Inflammatory macrophage (primary cell): Measurements from ENCODE around the gene CDH8.

Experiments
- DNase-seq, 2 donors: peaks; one replicate each; pipeline ENCODE4 v3.0.0-alpha.2; 2020 to 2022

CDH8 gene

GRCh38 chr16:62033065-62033464 lies 3.2 kb downstream of the CDH8 start:
- no peak for DNase-seq

- no peak for DNase-seq
Observed at GRCh38 chr16:62029947-62030346, 6.3 kb downstream of the CDH8 start.

GRCh38 chr16:62022688-62023087 lies 13.6 kb downstream of the CDH8 start:
- DNase-seq = no peak

- DNase-seq = no peak
Observed at GRCh38 chr16:62021161-62021581, 15.1 kb downstream of the CDH8 start.

GRCh38 chr16:62020681-62021080 lies 15.6 kb downstream of the CDH8 start:
- DNase-seq = no peak

GRCh38 chr16:62019851-62020250 lies 16.4 kb downstream of the CDH8 start:
- DNase-seq = no peak

- no peak for DNase-seq
Observed at GRCh38 chr16:62018301-62019060, 17.8 kb downstream of the CDH8 start.

GRCh38 chr16:62014319-62014923 lies 21.8 kb downstream of the CDH8 start:
- DNase-seq = no peak

- DNase-seq = no peak
Observed at GRCh38 chr16:62010186-62010585, 26.1 kb downstream of the CDH8 start.

GRCh38 chr16:61998460-61998859 lies 37.8 kb downstream of the CDH8 start:
- DNase-seq = no peak

GRCh38 chr16:61993108-61993507 lies 43.1 kb downstream of the CDH8 start:
- DNase-seq = no peak

- DNase-seq = no peak
Observed at GRCh38 chr16:61987474-61988012, 48.7 kb downstream of the CDH8 start.

- DNase-seq = no peak
Observed at GRCh38 chr16:61969077-61969382, 67.2 kb downstream of the CDH8 start.

GRCh38 chr16:61968242-61969076 lies 67.8 kb downstream of the CDH8 start:
- DNase-seq = no peak

GRCh38 chr16:61957075-61957855 lies 79.0 kb downstream of the CDH8 start:
- DNase-seq = no peak

- DNase-seq = no peak
Observed at GRCh38 chr16:61952841-61953240, 83.4 kb downstream of the CDH8 start.

- DNase-seq = no peak
Observed at GRCh38 chr16:61948414-61948813, 87.8 kb downstream of the CDH8 start.

- DNase-seq = no peak
Observed at GRCh38 chr16:61946019-61946418, 90.2 kb downstream of the CDH8 start.

GRCh38 chr16:61945511-61945910 lies 90.7 kb downstream of the CDH8 start:
- no peak for DNase-seq

GRCh38 chr16:61944004-61944403 lies 92.2 kb downstream of the CDH8 start:
- DNase-seq = no peak

GRCh38 chr16:61940611-61941010 lies 95.6 kb downstream of the CDH8 start:
- DNase-seq = no peak

GRCh38 chr16:61937646-61938045 lies 98.6 kb downstream of the CDH8 start:
- no peak for DNase-seq

- no peak for DNase-seq
Observed at GRCh38 chr16:61936522-61936921, 99.7 kb downstream of the CDH8 start.
